GM18861 (cell line): ENCODE results near the gene SH2B3.

ENCODE experiments used
- ATAC-seq: cut with Tn5 transposase; IDR thresholded peaks from one replicate; pipeline ENCODE4 v1.9.1; 2021; ENCODE audit not compliant: unreplicated experiment

Gene SH2B3

DNA sequence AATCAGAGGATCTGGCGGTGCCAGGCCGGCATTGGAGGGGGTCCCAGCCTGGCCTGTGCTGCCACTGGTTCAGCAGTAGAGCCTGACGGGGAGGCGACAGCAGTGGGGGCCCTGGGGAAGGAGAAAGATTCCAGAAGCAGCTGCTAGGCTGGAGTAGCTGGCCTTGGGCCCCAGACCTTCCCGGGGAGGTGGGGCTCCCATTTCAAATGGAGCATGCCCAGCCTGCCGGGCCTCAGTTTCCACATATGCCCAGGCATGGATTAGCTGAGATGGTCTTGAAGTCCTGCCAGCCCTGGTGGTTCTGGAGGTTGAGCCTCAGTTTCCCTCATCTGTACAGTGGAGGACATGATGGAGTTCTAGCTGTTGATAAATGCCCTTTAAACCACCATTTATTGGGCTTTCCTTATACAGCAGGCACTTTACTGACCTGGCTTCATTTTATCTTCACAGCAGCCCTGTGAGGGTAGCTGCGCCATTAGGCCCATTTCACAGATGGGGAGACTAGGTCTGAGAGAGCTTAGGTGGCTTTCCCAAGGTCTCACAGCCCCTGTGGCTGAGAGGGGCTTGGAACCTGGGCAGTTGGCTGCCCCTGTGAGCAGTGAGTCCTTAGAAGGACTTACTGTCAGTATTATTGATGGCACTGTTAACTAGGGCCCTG lies 21.8 kb downstream of the SH2B3 start:
- ATAC-seq = no peak

DNA sequence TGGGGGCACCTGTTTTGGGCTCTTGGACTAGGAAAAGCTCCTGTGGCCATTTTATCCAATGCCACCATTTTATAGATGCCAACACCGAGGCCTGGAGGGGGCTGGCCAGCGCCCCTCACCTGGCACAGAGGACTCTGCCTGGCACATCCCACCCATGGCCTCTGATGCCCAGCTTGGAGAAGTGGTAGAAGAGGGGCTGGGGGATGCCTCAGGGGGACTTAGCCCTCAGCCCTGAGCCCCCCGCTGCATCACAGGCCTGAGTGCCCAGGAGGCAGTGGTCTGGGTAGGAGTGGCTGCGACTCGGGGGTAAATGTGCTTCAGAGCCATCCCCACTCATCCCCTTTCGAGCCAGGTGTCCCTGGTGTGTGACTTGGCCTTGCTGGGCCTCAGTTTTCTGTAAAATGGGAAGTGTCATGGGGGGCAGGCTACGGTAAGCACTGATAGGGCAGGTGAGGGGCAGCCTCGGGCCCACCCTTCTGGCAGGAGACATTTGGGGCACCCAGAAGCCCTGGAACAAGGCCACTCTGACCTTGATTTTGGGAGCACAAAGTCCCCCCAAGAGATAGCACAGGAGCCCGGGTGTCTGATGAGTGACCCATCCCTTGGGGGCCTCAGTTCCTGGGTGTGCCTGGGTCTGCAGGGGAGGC lies 22.5 kb downstream of the SH2B3 start:
- ATAC-seq = no peak

DNA sequence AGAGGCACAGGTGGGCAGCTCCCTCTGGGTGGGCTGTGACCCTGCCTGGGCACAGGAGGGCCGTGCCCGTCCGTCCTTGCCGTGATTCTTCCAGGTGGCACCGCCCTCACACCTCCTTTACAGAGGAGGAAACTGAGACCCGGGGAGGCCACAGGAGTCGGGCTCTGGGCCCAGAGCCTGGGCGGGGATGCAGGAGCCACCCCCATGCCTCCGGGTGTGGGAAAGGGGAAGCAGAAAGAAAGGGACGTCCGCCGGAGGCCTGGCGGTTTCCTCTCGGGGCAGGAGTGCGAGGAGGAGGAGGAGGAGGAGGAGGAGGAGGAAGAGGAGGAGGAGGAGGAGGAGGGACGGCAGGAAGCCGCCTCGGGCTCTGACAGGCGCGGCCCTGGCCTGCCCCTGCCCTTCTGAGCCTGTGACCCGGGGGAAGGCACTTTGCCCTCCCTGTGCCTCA lies 23.0 kb downstream of the SH2B3 start:
- ATAC-seq = no peak

DNA sequence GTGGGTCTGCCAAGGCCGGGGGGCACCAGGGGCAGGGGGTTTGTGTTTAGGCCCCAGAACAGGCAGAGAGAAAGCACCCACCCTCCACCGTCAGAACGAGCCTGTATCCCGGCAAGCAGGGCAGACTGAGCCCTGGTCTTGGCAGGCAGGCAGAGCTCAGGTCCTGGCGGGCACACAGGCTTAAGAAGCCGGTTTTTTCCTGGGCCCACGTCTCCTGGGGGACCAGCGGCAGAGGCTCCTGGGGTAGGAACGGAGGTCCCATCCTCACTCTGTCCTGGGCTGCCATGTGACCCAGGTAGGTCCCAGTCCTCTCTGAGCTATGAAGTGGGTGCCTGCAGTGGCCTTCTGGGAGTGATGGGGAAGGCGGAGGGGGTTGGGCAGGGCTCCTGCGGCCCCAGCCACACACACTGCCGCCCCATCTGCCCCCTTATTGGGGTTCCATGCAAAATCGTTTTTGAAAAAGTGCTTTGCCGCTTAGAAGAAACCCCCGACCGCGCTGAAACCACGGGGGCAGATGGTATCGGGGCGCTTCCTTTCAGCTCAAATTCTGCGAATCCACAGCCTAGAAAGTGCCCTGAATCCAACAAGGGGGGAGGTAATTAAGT lies 24.2 kb downstream of the SH2B3 start:
- no peak for ATAC-seq

DNA sequence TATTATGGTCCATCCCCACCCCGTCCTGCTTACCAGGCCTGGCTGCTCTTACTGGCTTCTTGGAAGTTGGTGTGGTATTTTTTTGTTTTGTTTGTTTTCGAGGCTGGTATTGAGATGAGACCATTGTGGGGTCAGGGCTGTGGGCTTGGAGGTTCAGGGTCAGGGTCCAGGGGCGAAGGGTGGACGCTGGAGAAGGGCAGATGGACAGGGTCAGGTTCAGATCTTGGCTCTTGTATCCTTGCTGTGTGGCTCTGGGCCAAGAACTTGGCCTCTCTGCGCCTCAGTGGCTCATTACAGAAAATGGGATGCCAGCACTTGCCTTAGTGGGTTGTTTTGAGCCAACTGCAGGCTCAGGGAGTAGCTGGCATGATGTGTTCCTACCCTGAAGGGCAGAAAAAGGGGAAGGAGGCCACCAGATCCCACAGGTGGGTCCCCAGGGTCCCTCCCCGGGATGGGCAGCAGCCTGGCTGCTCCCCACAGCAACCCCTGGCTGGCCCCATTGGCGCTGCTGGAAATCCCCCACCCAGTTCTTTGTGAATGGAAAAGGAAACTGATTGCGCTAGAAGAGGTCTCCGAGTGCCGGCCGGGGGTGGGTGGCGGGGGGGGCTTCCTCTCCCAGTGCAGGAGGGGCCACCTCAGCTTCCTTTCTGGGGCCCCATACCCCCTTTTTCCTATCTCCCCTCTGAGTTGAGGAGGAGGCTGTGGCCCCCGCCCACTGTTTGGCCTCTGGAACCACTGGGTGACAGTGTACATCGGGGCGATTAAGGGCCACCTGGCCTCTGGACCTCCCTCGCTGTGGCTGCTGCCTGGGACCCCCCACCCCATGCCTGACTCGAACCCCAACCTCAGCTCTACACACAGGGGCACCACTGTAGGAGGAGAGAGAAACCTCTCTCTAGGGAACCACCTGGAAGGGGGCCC lies 25.0 kb downstream of the SH2B3 start:
- no peak for ATAC-seq

DNA sequence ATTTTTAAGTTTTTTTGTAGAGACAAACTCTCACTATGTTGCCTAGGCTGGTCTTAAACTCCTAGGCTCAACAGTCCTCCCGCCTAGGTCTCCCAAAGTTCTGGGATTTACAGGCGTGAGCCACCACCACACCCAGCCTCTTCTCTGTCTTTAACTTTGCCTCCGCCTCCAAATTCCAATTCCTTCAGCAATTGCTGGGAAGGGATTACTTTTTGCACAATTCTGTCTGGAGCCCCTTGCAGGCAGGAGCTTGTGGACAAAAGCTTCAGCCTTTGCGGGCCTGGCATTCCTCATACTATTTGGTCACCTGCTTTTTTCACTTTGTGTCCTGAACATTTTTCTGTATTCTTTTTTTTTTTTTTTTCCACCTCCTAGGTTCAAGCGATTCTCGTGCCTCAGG lies 26.0 kb downstream of the SH2B3 start:
- no peak for ATAC-seq

DNA sequence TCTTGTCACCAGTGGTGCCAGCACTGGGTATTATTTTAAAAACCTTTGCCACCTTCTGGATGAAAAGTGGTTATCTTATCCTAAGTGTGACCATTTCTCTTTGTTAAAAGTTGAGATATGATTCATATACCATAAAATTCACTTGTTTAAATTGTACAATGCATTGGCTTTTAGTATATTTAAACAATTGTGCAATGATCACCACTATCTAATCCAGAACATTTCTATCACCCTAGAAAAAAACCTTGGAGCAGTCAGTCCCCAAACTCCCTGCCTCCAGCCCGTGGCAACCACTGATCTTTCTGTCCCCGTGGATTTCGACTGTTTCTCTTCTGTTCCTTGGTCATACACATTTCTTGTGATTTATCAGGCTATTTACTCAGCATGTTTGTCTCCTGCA lies 28.3 kb downstream of the SH2B3 start:
- ATAC-seq = no peak

DNA sequence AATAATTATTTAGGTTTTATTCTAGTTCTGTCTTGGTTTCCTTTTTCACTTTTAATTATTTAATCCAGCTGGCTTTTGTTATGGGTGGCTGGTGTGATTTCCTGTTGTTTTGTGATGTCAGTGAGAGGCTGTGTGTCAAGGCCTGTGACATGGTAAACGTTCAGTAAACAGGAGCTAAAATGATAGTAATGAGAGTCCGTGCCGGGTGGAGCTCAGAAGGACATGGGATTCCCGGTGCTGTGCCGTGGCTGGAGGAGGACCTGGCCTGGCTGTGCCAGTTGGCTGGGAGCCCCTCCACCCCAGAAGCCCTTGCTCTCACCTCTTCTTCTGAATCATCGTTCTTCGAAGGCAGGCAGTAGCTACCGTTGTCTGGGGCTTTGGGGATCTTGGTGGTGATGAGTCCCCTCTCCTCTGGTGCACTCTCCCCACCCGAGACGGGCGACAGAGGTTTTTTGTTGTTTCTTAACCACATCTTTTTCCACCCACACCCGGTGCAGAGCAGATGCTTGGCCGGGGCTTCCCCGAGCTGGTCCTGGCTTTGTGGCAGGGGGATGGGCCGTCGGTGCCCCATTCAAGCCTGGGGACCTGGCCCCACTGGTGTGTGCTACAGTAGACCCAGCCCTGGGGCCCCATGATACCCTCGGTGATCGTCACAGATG lies 29.1 kb downstream of the SH2B3 start:
- ATAC-seq = peak; percentile 52

DNA sequence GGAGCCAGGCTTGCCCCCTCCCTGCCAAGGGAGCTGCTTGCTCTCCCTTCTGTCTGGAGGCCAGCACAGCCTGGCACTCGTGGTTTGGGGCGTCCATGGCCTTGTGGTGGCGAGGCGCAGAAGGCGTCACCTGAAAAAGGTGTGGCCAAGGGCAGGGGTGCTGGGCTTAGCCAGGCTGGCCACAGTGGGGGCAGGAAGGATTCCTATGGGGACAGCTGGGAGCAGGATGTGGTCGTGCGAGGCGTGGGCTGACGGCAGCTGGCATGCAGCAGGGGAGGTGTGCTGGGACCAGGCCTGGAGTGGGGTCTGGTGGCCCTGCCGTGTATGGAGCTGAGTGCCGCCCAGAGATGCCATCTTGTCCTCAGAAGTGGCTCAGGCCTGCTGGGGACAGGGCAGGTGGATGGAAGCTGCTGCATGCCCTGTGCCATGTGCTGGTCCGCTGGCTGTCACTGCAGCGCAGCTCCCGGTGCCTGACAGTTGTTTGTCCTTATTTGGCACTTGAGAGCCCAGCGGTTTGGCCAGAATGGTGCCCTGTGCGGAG lies 30.0 kb downstream of the SH2B3 start:
- no peak for ATAC-seq

DNA sequence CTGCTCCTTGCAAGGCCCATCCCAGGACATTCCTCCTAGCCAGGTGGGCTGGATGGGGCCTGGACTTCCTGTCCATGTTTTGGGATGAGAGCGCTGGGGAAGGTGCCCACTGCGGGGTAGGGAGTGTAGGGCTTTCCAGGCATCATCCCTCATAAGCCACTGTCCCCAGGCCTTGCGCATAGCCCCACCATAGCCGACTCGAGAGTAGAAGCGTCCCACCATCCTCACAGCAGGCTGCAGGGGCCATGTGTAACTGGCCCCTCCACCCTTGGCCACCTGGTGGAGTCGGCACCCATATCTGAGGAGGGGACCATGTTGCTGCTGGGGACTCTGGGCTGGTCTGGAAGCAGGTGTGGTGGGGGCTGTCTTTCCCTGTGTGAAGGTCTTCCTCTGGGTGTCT lies 30.5 kb downstream of the SH2B3 start:
- ATAC-seq = no peak

DNA sequence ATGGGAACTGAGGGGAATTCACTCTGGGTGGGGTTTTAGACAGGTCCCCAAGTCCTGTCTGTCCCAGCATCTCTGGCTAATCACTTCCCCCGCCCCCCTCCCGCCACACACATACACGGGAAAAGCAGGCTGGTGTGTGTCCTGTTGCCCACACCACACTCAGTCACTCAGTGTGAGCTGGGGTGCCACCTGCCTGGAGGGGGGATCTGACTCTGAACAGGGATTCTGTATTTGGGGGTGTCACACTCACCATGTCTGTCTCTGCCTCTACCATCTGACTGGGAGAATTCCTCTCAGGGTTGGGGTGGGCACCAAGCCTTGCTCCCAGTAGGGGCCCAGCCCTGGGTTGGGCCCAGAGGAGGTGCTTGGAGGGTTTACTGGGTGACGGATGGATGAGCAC lies 31.1 kb downstream of the SH2B3 start:
- ATAC-seq = no peak

DNA sequence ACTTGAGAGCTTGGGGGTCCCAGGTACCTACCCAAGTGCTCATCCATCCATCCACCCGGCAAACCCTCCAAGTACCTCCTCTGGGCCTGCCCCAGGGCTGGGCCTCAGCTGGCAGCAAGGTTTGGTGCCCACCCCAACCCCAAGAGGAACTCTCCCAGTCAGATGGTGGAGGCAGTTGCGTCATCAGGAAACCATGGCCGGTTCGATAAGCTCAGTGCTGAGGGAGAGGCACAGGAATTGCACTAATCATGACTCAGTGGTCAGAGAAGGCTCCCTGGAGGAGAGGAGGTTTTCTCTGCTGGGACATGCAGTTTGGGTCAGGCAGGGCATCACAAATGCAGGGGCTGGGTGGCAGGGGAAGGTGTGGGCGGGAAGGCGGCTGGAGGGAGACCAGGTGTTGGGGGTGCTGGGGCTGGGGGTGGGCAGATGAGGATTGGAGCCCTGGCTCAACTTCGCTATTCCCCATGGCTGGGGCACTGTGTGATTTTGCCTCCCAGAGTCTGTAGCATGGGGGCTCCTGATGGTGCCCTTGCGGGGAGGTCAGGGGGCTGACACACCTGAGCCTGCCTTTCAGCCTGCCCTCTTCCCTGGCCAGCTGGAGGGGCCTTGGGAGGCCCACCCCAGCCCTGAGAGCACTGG lies 32.2 kb downstream of the SH2B3 start:
- no peak for ATAC-seq

DNA sequence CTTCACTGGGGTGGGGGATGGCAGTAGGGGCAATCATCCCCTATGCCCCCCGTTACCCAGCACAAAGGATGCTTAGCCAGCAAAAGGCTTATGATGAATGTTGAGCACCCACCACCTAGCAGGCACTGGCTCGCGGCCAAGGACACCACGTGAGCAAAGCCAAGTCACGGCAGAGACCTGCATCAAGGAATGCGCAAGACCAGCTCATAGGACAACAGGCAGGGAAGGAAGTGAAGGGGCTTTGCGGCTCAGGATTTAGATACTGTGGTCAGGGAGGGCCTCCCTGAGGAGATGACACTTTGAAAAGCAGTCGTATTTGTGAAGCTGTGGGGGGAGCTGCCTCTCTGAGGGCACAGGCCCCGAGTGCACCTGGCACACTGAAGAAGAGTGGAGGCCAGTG lies 32.8 kb downstream of the SH2B3 start:
- no peak for ATAC-seq

DNA sequence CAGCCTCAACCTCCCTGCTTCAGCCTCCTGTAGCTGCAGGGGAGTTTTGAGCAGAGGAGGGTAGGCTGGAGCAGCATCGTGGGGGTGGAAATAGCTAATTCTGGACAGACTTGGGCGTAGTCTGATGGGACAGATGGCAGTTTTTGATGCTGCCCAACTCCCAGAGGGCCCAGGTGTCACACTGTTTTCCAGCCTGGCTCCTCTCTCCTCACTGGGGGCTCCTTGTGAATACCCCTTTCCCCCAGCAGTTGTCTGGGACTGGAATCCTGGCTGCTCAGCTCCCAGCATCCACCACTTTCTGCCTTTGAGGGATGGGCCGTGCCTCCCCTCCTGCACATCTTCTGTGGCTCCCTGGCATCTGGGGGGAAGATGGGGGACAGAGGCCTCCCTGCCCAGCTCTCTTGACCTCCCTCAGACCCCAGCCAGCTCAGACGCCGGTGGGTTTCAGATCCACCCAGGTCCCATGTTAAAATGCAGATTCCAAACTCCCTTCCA lies 34.0 kb downstream of the SH2B3 start:
- ATAC-seq = no peak

DNA sequence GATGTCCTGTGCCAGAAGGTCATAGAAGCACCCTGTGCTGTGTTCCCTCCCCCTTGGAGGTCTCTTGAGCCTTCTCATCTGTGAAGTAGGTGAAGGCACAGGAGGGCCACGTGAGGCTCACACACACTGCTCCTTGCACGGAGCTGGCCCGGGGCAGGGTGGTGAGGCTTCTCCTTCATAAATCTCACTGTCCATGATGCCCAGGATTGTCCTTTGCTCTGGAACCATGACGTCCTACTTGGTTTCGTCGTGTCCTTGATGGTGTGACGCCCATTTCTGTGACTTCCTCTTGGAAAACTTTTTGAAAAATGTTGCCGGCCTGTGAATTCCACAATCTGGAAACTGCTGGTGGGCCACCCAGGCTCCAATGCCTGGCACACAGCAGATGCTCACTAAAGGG lies 34.4 kb downstream of the SH2B3 start:
- ATAC-seq = no peak

DNA sequence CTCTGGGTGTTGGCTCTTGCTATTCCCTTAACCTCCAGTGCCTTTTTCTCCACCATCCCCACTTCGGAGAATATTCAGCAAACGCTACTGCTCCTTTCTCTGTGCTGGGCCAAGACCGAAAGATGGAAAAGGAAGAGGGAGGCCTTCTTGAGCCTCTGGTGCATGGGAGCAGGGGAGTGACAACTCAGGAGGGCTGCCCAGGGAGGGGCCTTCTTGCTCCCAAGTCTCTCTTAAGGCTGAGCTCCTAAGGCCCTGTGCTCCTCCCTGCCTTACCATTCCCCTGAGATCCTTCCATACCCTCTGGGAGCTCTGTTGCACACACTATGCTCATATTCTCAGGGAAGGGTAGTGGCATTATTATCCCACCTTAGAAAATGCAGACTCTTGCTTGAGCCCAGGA lies 34.9 kb downstream of the SH2B3 start:
- no peak for ATAC-seq

DNA sequence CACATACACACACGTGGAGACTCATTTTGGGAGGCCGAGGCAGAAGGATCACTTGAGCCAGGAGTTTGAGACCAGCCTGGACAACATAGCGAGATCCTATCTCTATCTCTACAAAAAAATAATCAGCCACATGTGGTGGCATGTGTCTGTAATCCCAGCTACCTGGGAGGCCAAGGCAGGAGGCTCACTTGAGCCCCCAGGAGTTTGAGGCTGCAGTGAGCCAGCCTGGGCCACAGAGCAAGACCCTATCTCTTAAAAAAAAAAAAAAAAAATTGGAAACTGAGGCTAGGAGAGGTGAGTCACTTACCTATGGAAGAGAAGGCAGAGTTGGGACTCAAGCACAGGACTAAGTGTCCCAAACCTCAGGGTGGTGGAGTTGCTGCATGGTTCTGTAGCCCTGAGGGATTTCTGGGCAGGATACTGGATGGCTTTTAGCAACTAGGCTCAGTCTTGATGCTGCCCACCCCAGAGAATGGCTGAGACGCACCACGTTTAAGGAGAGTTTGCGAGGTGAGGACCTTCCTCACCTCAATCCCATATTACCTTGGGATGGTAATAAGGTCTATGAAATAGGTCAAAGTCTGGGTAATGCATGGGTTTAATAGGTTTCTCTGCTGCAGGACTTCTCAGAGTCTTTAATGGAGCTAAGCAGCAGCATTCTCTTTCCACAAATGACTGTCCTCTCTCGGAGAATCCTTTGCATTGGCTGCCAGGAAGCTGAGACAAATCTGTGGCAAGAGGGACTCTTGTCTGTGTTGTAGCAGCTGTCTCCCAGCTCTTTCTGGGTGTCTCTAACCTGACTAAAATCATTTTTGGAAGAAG lies 35.6 kb downstream of the SH2B3 start:
- ATAC-seq = no peak

DNA sequence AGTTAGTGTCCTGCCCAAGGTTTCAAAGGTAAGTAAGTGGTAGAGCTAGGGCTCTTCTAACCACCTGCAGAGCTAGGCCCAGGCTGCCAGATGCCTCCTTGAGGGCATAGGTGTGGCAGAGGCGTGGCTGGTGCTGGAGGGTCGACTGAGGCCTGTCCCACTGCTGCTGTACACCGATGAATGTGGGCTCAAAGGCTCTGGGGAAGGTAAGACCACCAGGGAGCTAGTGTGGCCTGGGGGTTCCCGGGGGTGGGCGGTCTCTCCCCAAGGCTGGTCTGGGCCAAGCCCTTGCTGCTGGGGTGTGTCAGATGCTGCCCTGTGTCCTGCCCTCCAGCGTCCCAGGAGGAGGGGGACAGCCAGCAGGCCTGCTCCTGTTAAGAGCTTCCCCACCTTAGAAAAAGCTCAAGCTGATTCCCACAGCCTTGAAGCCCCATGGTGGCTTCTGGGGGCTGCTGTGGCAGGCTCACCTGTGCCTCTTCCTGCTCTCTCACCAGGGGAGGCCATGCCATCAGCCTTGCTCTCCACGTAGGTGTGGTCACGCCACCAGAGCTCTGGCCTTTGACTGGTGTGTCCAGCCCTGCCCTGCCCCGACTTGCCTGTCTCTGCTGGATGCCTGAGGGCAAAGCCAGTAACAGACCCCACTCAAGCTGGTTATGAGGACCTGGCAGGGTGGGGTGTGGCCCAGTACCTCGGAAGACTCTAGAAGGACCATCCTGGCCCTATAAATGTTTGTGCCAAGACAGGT lies 36.8 kb downstream of the SH2B3 start:
- ATAC-seq = no peak

DNA sequence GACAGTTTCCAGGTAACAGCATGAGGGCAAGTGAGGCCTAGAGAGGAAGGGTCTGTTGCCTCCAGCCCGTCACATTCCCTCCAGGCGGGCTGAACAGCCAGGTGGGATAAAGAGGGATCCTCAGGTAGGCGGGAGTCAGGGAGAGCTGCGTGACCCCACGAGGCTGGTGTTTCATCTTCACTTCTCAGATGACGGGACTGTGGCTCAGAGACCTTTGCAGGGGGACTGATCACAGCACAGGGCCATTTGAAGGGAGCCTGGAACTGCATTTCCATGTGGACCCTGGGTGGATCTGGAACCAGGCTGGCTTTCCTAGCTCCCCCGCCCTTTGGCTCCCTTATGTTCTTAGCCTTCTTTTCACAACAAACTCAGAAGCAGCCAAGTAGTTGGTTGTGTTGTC lies 37.4 kb downstream of the SH2B3 start:
- no peak for ATAC-seq
